SJSA1 (cell line): ENCODE measurements around the gene PXK. TPM values are rescaled to one million over a fixed set of nuclear protein-coding genes. Genes with fewer than 3 reads are reported as not detected.

ENCODE experiments used
- DNase-seq, 2 experiments: peaks; one replicate each; pipeline ENCODE4 v3.0.0-alpha.2; 2015 to 2020; ENCODE audit warnings: low spot score in 2 of 2, low read depth in 1 of 2
- H3K27ac ChIP-seq: fragments of 250-450 bp; sonication (Bioruptor Pico); 2 replicates; pipeline ENCODE4 v1.5.1; 2020; ENCODE audit warnings: mild to moderate bottlenecking, moderate library complexity
- H3K27me3 ChIP-seq: fragments of 250-450 bp; sonication (Bioruptor Pico); replicated peaks from 2 replicates; pipeline ENCODE4 v1.5.1; 2020; ENCODE audit warnings: mild to moderate bottlenecking, moderate library complexity
- H3K36me3 ChIP-seq: fragments of 250-450 bp; sonication (Bioruptor Pico); 2 replicates; pipeline ENCODE4 v1.5.1; 2020; ENCODE audit warnings: mild to moderate bottlenecking
- H3K4me1 ChIP-seq: fragments of 250-450 bp; sonication (Bioruptor Pico); replicated peaks from 2 replicates; pipeline ENCODE4 v1.6.1; 2021; ENCODE audit warnings: mild to moderate bottlenecking
- H3K4me3 ChIP-seq: fragments of 250-450 bp; sonication (Bioruptor Pico); 2 replicates; pipeline ENCODE4 v1.5.1; 2020; ENCODE audit warnings: mild to moderate bottlenecking
- H3K9me3 ChIP-seq: fragments of 250-450 bp; sonication (Bioruptor Pico); replicated peaks from 2 replicates; pipeline ENCODE4 v1.5.1; 2020; ENCODE audit warnings: mild to moderate bottlenecking
- total RNA-seq: library from RNA; depleted of rRNA; stranded (reverse); fragments of >200 nt; shearing (Covaris generic); gene quantifications from 2 replicates; pipeline ENCODE4 v1.2.3, GENCODE V29; 2014

PXK gene
- total RNA-seq, 1 experiment from 2014 or later: 13.3 TPM

- H3K4me3 ChIP-seq: no peak overlapping the region
These were observed 55.2 kb downstream of the PXK start for GRCh38 chr3:58387650-58388546.

DNA sequence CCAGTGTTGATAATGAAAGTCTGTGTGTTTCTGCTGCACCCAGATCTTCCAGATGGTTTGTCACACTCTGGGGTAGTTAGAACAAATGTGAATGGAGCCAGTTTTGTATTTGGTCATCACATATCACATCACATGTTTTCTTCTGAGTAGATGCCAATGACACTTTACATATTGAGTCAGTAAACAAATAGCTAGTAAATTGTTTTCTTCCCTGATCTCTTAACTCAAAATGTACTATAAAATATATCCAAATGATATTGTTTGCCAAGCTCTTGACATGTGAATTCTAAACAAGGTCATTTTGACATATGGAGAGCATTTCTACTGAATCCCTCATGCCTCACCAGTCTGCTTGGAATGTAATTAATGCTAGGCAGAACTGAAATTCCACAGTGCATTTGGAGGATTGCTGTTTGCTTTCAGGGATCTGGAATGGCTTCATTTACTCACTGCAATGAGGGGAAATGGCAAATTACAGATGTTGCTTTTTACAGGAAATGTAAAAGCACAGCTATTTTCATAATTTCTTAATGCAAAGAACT, 55.9 kb downstream of the PXK start:
- no peak overlapping the region for H3K4me3 ChIP-seq
- peak in 1 of 2 experiments; percentile 46 for DNase-seq
- peak overlapping the region; percentile 54; the same call in 1 of the 2 replicates for H3K27ac ChIP-seq
- H3K4me1 ChIP-seq: peaks cover 44% of the 10 kb centered on the region
- no peaks in the 10 kb centered on the region for H3K27me3 ChIP-seq
- no peaks in the 10 kb centered on the region for H3K36me3 ChIP-seq
- H3K9me3 ChIP-seq: no peaks in the 10 kb centered on the region

More at GRCh38 chr3:58387650-58388546, 55.2 kb downstream of the PXK start:
- Histone ChIP-seq H3K27me3 (no peaks in the 10 kb centered on the region), H3K27ac (peak overlapping the region; percentile 54; the same call in 1 of the 2 replicates), H3K4me1 (peaks cover 52% of the 10 kb centered on the region), H3K9me3 (no peaks in the 10 kb centered on the region), H3K36me3 (no peaks in the 10 kb centered on the region)
- DNase-seq: no peak

GRCh38 chr3:58391156-58391865, 58.6 kb downstream of the PXK start:
- DNase-seq: no peak
- Histone ChIP-seq H3K9me3 (no peaks in the 10 kb centered on the region), H3K27ac (no peak overlapping the region), H3K27me3 (no peaks in the 10 kb centered on the region), H3K36me3 (peaks cover 5% of the 10 kb centered on the region; the same call in 1 of the 2 replicates), H3K4me1 (peaks cover 29% of the 10 kb centered on the region), H3K4me3 (no peak overlapping the region)

- H3K36me3 ChIP-seq: peaks cover 8% of the 10 kb centered on the region
- H3K4me1 ChIP-seq: peaks cover 20% of the 10 kb centered on the region
- no peak overlapping the region for H3K4me3 ChIP-seq
- H3K27me3 ChIP-seq: no peaks in the 10 kb centered on the region
- DNase-seq: no peak
- no peak overlapping the region for H3K27ac ChIP-seq
- no peaks in the 10 kb centered on the region for H3K9me3 ChIP-seq
These were observed 59.5 kb downstream of the PXK start for GRCh38 chr3:58392181-58392580.

- no peak overlapping the region for H3K4me3 ChIP-seq
- H3K27me3 ChIP-seq: no peaks in the 10 kb centered on the region
- DNase-seq: no peak
- no peak overlapping the region for H3K27ac ChIP-seq
- no peaks in the 10 kb centered on the region for H3K9me3 ChIP-seq
- H3K4me1 ChIP-seq: no peaks in the 10 kb centered on the region; the same call in 1 of the 2 replicates
- peaks cover 11% of the 10 kb centered on the region for H3K36me3 ChIP-seq
These were observed 61.6 kb downstream of the PXK start for GRCh38 chr3:58394339-58394738.

GRCh38 chr3:58398669-58399333, 66.1 kb downstream of the PXK start:
- H3K4me1 ChIP-seq: no peaks in the 10 kb centered on the region
- H3K36me3 ChIP-seq: peaks cover 11% of the 10 kb centered on the region
- H3K27ac ChIP-seq: no peak overlapping the region
- H3K27me3 ChIP-seq: no peaks in the 10 kb centered on the region
- no peak overlapping the region for H3K4me3 ChIP-seq
- H3K9me3 ChIP-seq: no peaks in the 10 kb centered on the region
- no peak for DNase-seq

DNA sequence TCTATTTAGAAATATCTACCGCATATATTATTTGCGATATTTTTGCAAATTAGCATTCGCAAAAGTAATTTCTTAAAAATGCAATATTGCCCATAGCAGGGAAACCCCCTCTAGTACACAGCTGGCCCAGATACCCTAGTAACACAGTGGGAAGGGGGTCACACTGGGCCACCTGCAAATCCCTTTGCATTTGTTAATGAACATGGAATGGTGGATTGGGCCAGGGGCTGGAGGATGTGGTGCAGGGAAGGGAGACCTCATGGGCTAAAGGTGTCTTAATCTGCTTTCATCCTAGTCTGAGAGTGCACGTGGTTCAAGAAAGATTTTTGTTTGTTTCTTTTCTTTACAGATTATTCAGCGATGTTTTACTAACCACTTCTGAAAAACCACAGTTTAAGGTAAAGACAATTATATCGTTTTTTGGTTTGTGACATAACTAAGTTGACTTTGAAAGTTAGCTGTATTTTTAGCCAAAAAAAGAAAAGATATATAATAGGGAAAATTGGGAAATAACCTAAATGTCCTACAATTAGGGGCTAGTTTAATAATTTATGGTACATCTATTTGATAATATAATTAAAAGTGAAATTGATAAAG, 70.9 kb downstream of the PXK start:
- Histone ChIP-seq H3K36me3 (peaks cover under 1% of the 10 kb centered on the region; the same call in 1 of the 2 replicates), H3K27me3 (no peaks in the 10 kb centered on the region), H3K4me1 (no peaks in the 10 kb centered on the region), H3K9me3 (no peaks in the 10 kb centered on the region), H3K27ac (no peak overlapping the region), H3K4me3 (no peak overlapping the region)
- no peak for DNase-seq

- no peak for DNase-seq
These were observed 71.7 kb downstream of the PXK start for GRCh38 chr3:58404396-58404795.

DNA sequence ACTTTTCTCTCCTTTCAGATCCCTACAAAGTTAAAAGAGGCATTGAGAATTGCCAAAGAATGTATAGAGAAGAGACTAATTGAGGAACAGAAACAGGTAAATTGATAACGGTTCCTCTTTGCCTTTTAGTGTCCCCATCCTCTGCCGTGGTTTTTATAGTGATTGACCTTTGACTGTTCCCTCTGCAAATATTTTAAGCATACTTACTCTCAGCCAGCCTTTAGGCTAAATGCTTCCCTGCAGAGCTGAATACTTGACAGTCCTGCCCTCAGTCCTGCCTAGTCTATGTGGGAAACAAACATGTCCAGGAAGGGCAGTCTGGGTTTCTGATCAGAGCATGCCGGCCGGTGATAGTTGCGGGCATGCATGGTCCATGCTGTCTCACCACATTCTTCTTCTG, 76.2 kb downstream of the PXK start:
- H3K4me1 ChIP-seq: no peaks in the 10 kb centered on the region

More at GRCh38 chr3:58404396-58404795, 71.7 kb downstream of the PXK start:
- H3K9me3 ChIP-seq: no peaks in the 10 kb centered on the region
- peaks cover 3% of the 10 kb centered on the region; the same call in 1 of the 2 replicates for H3K36me3 ChIP-seq
- H3K27ac ChIP-seq: no peak overlapping the region
- H3K4me3 ChIP-seq: no peak overlapping the region
- H3K4me1 ChIP-seq: no peaks in the 10 kb centered on the region
- no peaks in the 10 kb centered on the region for H3K27me3 ChIP-seq

GRCh38 chr3:58409663-58410062, 77.0 kb downstream of the PXK start:
- no peak for DNase-seq
- Histone ChIP-seq H3K27ac (no peak overlapping the region), H3K9me3 (no peaks in the 10 kb centered on the region), H3K4me1 (peaks cover 5% of the 10 kb centered on the region; the same call in 1 of the 2 replicates), H3K4me3 (no peak overlapping the region), H3K36me3 (peaks cover 7% of the 10 kb centered on the region), H3K27me3 (no peaks in the 10 kb centered on the region)

More for the DNA sequence above, 76.2 kb downstream of the PXK start:
- DNase-seq: no peak
- Histone ChIP-seq H3K27ac (no peak overlapping the region), H3K27me3 (no peaks in the 10 kb centered on the region), H3K4me3 (no peak overlapping the region), H3K36me3 (peaks cover 7% of the 10 kb centered on the region), H3K9me3 (no peaks in the 10 kb centered on the region)

DNA sequence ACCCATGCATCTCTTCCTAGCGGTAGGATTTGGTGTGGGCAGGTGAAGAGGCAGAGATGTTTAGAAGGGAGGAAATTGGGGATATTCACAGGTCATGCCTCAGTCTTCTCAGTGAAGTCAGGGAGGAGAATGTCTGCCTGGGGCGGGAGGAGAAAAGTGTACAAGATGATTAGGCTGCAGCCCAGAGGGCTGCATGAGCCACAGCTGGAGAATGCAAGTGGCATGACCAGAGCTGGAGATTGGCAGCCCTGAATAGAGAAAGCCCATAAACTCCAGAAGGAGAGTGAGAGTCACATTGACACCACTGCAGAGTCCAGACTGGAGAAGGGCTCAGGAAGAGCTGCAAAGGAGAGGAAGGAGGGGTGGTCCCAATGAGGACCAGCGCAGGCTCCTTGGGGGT, 78.3 kb downstream of the PXK start:
- H3K4me3 ChIP-seq: no peak overlapping the region
- H3K27me3 ChIP-seq: no peaks in the 10 kb centered on the region
- no peak for DNase-seq
- H3K27ac ChIP-seq: no peak overlapping the region
- H3K9me3 ChIP-seq: no peaks in the 10 kb centered on the region
- H3K4me1 ChIP-seq: peaks cover 5% of the 10 kb centered on the region; the same call in 1 of the 2 replicates
- peaks cover 7% of the 10 kb centered on the region for H3K36me3 ChIP-seq

DNA sequence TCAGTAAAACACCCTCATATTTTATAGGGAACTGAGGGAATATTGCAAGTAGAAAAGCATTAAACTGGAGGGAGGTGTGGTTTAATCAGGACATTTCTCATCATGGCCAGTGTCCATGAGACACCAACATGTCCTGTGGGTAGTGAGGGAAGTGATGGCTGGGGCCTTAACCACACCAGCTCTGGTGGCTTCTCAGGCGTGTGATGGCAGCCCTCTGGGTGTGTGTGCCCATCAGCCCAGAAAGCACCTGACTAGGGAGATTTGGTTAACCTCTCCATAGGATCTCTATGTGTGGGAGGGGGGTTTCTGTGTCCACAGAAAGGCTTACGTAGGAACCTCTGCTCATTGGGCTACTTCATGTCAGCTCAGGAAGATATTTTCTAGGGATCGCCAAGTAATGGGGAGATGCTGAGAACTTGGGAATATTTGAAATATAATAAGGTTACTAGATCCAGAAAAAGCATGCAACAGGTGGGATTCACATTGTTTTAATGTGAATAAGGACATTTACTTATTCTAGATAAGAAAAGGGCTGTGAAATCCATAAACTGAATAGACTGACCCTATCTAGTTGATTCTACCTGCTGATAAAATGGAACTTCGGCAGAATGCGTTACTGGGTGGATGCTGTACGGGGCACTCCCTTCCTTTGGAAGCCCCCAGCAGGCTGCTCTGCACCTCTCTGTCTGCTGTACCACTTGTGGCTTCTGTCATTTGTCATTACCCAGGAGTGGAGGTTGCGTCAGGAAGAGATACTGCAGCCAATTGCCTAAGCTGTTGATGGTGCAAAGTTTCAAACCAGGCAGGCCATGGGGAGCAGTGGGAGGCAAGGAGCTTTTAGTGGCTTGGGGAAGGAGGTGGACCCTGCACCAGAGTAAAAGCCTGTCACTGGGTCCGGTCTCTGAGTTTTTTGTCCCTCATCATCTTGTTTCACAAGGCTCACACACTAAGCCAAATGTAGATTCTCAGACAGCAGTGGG, 79.4 kb downstream of the PXK start:
- no peak for DNase-seq
- H3K36me3 ChIP-seq: peaks cover 7% of the 10 kb centered on the region
- H3K27me3 ChIP-seq: no peaks in the 10 kb centered on the region
- no peak overlapping the region for H3K4me3 ChIP-seq
- H3K9me3 ChIP-seq: no peaks in the 10 kb centered on the region
- no peak overlapping the region for H3K27ac ChIP-seq
- H3K4me1 ChIP-seq: peaks cover 7% of the 10 kb centered on the region; the same call in 1 of the 2 replicates
